Measurements from ENCODE around the gene CLEC19A.
"Not testable (repeated sequence)": the region's sequence is repeated elsewhere in the genome, so short reads cannot be mapped to it uniquely, and the experiment has no call there.

Gene CLEC19A

DNA sequence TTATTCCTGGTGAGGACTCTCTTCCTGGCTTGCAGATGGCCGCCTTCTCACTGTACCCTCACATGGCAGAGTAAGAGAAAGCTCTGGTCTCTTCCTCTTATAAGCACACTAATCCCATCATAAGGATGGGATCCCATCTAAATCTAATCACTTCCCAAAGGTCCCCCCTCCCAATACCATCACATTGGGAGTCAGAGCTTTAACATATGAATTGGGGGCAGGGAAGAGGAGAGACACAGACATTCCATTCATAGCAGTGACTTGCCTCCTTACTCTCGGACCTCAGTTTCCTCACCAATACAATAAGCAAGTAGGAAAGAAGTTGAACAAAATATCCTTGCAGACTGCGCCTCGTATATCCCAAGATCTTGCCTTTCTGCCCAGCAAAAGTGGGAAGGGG lies 1.7 kb downstream of the CLEC19A start:
- DNase-seq = no peak

DNA sequence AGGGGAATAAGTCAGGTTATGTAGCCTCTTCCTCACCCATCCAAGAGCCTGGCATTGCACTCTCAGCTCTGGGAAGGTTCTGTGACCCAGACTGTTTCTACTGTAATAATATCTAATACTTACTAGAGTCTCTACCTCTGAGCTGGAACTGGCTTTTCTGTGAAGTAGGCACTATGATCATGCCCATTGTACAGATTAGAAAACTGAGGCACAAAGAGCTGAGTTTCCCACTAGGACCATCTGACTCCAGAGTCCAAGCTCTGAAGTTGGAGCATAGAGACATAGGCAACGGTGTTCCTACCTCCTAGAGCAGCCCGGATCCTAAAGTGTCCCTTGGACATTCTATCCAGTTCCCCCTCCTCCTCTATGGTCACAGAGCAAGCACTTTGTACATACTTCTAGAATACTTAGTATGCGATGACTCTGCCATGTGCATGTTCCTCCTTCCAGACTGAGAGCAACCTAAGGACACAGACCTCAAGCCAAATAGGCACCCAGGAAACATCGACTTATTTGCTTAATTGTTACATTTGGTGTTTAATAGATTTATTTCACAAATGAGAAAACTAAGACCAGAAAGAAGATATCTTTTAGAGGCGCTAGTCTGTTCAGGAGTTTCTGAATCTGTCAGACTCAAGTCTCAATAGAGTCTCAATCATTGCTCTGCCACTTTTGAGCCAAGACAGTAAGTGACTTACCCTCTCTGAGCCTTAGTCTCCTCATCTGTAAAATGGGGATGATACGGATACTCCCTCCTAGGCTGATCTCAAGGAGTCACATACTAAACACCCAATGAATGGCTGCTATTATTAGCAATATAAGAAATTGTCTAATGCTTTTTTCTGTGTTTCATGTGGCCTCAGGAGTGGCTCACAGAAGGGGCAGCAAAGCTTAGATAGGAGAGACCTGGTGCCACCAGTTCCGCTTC lies 3.6 kb downstream of the CLEC19A start:
- no peak for DNase-seq

DNA sequence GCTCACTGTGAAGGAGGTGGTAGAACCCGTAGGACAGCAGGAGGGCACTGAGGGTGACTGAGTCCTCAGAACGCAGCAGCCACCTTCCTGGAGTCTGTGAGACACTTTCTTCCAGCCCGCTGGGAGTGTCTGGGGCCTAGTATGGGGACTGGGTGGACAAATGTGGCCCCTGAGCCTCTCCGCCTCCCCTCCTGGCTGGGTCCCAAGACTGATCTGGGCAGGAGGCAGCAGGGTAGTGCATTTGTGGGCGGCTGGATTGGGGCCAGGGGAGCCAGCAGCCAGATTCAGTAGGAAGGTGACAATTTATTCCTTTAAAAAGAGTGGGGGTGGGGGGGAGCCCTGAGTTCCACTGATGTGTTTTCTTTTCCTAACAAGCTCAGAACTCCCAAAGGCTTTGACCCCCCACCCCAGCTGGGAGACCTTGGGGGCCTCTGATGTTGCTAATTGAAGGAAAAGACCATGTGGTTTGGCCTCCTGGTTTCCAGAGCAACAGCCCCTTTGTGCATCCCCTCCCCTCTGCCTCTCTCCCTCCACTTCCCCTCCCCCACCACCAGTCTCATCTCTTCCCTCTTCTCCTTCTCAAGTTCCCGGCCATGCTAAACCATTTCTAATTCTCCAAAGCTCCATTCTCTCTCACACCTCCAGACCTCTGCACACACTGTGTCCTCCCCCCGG lies 4.4 kb downstream of the CLEC19A start:
- no peak for DNase-seq

DNA sequence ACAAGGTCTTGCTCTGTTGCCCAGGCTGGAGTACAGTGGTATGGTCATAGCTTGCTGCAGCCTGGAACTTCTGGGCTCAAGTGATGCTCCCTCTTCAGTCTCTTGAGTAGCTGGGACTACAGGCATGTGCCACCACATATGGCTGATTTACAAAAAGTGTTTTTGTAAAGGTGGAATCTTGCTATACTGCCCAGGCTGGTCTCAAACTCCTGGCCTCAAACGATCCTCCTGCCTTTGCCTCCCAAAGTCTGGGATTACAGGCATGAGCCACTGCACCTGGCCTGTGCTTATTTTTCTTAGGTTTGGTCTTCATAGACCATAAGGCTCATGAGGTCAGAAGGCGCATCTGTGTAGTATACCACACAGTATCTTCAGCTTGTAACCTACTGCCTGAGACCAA lies 5.3 kb downstream of the CLEC19A start:
- no peak for DNase-seq

DNA sequence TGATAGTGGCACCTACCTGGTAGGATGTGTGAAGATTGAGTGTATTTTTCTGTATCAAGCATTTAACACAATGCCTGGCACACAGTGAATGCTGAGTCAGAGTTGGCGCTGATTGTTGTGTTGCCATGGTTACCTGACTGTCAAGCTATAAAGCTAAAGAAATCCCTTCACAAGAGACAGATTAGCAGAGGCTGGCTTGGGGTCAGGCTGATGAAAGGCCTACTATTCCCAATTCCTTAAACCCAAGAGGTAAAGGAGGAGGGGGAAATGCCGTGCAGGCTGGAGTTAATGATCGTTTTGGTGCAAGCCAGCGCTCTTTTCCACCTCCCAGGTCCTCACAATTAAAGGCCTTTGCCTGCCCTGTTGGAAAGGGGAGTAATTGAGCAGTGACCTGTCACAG lies 5.9 kb downstream of the CLEC19A start:
- no peak for DNase-seq

DNA sequence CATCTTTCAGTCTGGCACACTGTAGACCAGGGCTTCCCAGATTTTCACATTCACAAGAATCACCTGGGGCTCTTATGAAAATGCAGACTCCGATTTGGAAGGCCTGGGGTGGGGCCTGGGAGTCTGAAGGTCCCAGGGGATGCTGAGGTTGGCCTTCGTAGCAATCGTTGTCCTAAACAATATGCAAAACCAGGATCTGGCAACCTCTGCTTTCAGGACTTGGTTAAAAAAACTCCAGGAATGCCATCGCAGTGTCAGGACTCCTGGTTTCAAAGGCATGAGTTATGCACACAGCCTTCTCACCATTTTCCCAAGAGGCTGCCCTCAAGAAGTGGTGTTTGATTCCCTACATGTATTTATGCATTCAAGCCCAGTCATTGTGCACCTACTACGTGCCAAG lies 6.7 kb downstream of the CLEC19A start:
- no peak for DNase-seq

DNA sequence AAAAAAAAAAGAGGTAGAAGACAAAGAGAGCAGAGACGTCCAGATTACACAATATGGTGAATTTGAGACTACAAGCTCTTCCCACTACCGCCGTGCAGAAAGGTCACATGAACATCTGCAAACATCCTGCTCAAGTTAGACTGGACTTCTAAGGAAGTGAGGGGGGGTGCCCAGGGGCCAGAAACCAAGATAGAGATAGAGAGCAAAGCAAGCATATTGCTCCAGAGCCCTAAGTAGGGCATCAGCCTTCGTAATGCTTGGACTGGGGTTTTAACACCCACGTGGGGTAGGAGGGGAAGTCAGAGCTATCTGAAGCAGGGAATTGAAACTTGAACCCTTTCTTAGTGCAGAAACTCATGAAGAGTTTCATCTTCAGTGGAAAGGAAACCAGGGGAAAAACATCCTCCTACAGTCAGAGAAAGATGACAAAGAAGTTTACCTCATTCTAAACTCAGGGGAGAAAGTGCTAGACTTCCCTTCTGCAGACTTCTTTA lies 8.7 kb downstream of the CLEC19A start:
- DNase-seq = no peak

DNA sequence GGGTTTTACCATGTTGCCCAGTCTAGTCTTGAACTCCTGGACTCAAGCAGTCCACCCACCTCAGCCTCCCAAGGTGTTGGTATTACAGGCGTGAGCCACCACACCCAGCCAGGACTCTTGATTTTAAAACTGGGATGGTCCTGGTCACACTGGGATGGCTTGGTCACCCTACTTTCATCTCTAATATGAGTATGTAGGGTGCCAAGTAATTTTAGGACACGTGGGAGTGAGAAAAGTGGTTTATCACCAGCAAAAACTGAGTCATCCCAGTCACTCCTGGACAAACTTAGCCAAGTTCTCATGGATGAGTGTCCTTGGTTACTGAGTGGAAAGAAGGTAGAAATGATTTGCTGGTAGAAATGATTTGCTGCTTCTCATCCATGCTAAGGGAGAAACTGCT lies 9.9 kb downstream of the CLEC19A start:
- no peak for DNase-seq

DNA sequence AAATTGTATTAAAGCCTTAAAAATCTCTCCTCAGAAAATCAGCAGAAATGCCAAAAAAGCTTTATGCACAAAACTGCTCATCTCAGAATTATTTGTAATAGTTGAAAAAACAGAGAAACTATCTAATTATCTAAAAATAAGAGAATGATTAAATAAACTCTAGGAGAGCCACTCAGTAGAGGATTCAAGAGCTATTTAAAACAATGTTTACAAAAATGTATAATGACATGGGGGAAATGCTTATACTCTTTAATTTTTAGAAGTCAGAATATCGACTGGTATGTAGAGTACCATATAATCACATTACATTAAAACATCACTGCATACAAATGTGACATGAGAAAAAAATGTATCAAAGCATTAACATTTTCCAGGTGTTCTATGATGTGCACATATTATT lies 11.9 kb downstream of the CLEC19A start:
- no peak for DNase-seq

DNA sequence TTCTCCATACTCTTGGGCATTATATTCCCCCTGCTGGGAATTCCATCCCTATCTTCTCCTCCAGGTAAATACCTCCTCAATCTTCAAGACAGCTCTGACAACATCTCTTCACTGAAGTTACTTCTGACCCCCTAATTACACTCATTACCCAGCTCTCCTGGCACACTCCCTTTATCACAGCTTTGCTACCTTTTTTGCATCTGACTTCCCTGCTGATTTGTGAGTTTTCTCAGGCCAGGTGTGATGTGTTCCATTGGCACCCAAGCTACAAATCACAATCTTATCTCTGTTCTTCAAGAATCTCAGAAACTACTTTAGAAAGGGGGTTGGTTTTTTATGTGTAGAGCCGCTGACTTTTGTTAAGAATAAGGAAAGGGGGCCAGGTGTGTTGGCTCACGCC lies 14.0 kb downstream of the CLEC19A start:
- DNase-seq = no peak

DNA sequence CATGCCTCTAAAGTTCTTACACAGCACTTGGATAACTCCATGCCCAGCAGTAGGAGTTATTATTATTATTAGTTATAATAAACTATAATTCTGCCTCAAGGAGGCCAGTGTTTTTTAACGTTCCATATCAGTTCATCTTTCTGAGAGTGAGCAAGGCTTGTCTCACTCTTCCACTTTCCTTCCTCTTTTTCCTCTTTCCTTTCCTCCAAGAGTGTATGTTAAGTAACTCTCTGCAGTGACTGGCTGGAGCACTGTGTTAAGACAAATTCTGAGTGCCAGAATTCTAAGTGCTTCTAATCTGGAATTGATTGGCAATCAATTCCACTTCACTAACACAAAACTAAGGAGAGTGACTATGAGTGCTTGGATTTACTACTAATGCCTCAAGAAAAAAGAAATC lies 16.4 kb downstream of the CLEC19A start:
- no peak for DNase-seq

DNA sequence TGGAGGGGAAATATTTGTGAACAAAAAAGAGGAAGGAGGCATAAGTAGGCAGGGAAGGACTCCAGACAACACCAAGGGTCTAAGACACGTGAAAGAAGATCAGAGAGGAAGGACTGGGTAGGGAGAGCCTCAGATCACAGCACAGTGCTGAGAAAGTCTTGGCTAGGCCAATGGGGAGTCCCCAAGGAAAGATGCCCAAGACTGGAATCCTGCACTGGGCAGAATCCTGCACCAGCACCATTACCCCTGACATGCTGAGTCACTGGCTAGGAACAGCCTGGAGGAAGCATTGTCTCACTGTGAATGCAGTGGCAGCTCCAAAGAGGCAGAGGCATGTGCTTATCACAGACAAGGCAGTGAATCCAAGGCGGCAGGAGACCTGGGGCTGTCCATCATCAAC lies 19.2 kb downstream of the CLEC19A start:
- DNase-seq = no peak

DNA sequence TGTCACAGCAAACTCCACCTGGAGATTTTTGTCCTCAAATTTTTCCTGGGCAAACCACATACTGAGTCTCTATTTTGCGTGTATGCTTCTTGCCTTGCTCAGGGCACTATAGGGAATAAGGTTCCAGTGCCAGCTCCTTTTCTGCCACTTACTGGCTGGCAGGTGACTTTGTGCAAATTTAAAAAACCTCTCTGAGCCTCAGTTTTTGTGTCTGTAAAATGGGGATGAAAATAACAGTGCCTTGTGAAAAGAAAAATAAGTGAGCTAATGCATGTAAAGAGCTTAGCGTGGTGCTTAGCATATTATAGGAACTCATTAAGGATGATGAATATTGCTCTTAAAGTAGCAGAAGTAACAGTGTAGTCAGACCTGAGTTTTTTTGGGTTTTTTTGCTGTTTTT lies 19.9 kb downstream of the CLEC19A start:
- DNase-seq = no peak

DNA sequence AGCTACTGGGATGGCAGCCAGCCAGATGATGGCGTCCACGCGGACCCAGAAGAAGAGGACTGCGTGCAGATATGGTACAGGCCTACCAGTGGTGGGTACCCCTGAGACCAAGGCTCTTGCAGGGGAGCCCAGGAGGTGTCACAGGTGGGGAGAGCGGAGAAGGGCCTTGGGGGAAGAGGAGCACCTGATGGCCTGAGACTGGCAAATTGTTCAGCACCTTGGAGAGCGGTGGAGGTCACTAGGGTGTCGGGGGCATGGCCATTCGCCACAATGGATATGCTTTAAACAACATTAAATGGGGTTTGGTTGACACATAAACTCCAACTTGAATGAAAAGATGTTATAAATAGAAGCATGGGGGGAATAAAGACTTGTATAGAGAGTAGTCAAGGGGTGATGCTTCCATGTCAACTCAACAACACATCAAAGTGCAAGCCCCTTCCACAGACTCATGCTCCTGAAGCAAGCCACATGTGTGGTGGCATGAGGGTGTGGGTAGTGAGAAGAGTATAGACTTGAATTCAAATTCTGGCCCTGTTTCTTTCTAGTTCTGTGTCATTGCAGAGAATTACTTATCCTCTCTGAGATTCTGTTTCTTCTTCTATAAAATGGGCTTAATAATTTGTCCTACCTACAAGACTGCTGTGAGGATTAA lies 22.2 kb downstream of the CLEC19A start:
- DNase-seq = no peak

DNA sequence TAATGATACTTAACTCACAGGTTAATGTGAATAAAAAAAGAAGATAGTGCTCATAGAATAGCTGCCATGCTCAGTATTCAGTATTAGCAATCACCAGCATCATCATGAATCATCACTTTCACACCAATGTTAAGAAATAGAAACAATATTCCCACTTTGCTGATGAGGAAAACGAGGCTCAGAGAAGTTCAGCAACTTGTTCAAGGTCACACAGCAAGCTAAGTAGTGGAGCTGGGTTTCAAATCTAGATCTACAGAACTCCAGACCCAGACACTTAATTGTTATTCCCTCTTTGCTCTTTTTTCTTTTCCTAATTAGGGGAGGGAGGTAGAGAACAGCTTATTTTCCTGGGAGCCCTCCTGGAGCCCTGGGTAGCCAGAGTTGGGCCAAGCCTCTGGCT lies 22.9 kb downstream of the CLEC19A start:
- DNase-seq = no peak

DNA sequence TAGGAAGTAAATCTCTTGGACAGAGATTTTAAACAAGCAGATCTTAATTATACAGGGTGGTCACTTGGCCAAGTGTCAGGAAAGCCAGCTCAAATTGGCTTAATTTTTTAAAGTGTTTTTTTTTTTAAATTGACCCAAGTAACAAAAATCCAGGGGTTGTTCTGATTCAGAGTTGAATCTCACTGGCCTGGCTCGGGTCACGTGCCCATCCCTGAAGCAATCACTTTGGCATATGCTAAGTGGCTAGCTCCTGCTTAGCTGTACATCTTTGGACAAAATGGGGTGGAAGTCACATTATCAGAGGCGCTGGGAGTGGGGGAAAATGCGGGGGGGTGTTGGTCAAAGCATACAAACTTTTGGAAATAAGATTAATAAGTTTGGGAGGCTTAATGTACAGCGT lies 23.6 kb downstream of the CLEC19A start:
- DNase-seq = no peak

DNA sequence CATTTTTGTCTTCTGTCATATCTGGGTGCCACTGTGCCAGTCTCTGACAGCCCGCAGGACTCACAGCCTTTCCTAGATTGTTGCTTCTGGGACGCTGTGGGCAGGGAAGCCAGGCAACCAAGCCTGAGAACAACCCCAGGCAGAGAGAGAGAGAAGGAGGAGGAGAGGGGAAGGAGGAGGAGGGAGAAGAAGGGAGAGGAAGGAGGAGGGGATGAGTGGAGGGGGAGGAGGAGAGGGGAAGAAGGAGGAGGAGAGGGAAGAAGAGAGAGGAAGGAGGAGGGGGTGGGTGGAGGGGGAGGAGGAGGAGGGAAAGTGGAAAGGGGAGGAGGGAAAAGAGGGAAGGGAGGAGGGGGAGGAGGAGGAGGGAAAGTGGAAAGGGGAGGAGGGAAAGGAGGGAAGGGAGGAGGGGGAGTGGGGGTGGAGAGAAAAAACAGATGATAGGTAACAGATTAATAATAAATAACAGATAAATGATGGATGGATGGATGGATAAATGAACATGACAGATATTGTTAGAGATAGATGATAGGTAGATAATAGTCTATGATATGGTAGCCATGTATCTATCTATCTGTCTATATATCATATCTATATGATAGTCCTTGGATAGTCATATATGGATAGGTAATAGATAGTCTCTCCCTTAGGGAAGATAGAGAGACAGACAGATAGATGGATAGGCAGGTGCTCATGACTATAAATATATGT lies 29.3 kb downstream of the CLEC19A start:
- no peak for DNase-seq

DNA sequence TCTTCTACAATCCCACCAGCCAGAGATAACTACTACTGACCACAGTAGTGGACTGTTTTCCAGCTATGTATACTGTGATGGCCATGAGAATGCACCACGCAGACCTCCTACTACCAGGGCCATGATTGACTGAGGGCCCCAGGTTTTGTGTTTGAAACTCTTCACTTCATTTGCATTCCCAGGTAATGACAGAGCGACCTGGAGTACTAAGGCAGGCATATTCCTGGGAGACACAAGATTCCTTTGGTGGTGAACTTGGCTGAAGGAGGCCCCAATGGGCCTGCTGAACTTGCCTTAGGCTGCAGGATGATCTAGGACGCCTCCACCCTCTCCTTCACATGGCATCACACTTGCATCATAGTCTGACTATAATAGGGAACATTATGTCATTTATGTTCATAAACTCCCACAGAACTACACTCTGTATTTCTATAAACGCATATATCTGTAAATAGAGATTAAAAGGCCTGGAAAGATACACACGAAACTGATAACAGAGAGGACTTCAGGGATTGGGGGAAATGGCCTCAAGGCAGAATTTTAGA lies 30.4 kb downstream of the CLEC19A start:
- DNase-seq = no peak

DNA sequence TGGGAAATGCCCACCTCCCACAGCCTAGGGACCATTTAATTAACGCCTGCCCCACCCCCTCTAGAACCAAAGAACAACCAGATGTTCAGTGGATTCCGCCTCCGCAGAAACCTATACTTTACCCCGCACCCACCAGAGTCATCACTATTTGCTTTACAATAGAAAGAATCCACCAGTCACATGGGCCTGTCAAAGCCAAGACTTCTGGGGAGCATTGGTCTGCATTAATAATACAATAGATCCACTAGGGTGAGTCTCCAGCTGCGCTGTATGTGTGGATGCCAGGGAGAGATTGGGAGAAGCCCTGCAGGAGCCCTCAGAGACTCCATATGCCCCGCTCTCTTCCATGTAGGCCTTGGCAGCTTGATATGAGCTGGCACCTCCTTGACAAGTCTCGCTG lies 31.3 kb downstream of the CLEC19A start:
- DNase-seq = no peak

DNA sequence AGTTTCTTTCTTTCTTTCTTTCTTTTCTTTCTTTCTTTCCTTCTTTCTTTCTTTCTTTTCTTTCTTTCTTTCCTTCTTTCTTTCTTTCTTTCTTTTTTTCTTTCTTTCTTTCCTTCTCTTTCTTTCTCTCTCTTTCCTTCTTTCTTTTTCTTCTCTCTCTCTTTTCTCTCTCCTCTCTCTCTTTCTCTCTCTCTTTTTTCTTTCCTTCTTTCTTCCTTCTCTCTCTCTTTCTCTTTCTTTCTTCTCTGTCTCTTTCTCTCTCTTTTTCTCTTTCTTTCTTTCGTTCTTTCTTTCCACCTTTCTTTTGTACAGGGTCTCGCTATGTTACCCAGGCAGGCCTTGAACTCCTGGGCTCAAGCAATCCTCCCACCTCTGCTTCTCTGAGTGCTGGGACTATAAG lies 35.7 kb downstream of the CLEC19A start:
- DNase-seq = not testable (repeated sequence)

DNA sequence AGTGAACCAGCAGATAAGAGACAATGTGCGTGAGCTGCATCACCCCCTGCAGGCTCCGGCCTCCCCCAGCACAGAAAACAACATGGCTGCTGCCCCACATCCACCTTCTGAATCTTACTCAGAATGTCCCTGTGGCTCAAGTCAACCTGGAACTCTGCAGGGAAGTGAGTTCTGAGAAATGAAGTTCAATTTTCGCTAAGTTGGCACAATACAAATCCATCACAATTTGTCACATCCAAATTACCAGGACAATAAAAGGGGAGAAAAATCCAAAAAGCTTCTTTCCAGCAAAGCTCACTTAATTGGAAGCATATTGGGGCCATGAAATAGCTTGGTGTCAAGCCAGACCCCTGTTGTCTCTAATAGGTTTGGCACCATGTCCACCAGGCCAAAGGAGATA lies 38.1 kb downstream of the CLEC19A start:
- DNase-seq = no peak

DNA sequence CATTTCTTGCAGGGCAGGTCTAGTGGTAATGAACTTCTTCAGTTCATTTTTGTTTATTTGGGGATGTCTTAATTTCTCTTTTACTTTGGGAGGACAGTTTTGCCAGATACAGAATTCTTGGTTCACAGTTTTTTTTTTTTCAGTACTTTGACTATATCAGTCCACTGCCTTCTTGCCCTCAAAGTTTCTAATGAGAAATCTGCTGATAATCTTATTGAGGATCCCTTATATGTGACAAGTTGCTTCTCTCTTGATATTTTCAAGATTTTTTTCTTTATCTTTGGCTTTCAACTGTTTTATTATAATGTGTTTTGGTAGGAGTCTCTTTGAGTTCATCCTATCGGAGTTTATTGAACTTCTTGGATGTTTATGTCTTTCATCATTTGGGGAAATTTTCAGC lies 42.8 kb downstream of the CLEC19A start:
- DNase-seq = no peak

DNA sequence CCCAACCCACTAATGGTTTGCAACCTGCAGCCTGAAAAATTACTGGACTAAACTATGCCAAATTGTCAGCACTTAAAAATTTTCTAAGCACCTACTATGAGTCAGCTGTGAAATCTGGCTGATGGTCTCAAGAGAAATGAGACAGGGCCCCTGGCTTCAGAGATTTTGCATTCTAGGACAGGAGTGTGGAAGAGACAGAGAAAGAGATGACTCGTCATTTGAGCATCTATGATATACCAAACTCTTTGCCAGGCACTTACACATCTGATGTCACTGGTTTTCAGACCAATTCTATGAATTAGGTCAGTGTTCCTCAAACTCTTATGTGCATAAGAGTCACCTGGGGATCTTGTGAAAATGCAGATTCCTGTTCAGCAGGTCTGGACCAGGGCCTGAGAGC lies 44.4 kb downstream of the CLEC19A start:
- no peak for DNase-seq
